HEK293 (cell line): ENCODE results near the gene ANAPC2.

Source experiments
- BCL11B ChIP-seq: fragments of 450-650 bp; formaldehyde crosslinking; IDR thresholded peaks from 2 replicates; pipeline ENCODE4 v1.5.1; 2016; ENCODE audit warnings: low read depth, missing biosample characterization, missing genetic modification characterization
- MEIS1 ChIP-seq: sonication (generic); formaldehyde crosslinking; IDR thresholded peaks from 2 replicates; pipeline ENCODE4 v1.8.1; 2022; ENCODE audit warnings: missing genetic modification reagents, mild to moderate bottlenecking, borderline replicate concordance
- MZF1 ChIP-seq: fragments of 450-650 bp; formaldehyde crosslinking; IDR thresholded peaks from 2 replicates; pipeline ENCODE4 v1.5.1; 2017; ENCODE audit warnings: missing biosample characterization, missing genetic modification characterization, borderline replicate concordance
- ZEB2 ChIP-seq: fragments of 450-650 bp; formaldehyde crosslinking; IDR thresholded peaks from 2 replicates; pipeline ENCODE4 v1.5.1; 2016; ENCODE audit warnings: missing biosample characterization, missing genetic modification characterization
- ZNF175 ChIP-seq: fragments of 450-650 bp; formaldehyde crosslinking; IDR thresholded peaks from 2 replicates; pipeline ENCODE4 v1.5.1; 2016; ENCODE audit warnings: missing biosample characterization, missing genetic modification characterization
- ZNF2 ChIP-seq: fragments of 450-650 bp; formaldehyde crosslinking; IDR thresholded peaks from 2 replicates; pipeline ENCODE4 v1.5.1; 2016; ENCODE audit warnings: missing biosample characterization, missing genetic modification characterization
- ZNF302 ChIP-seq: fragments of 450-650 bp; formaldehyde crosslinking; IDR thresholded peaks from 2 replicates; pipeline ENCODE4 v1.5.1; 2016; ENCODE audit warnings: missing biosample characterization, missing genetic modification characterization, low read depth
- ZNF335 ChIP-seq: fragments of 450-650 bp; formaldehyde crosslinking; conservative IDR thresholded peaks from 2 replicates; pipeline ENCODE4 v1.5.1; 2016; ENCODE audit warnings: missing biosample characterization, missing genetic modification characterization
- ZNF37A ChIP-seq: fragments of 450-650 bp; IDR thresholded peaks from 2 replicates; pipeline ENCODE4 v1.5.1; 2018; ENCODE audit warnings: missing biosample characterization, missing genetic modification characterization
- ZNF426 ChIP-seq: fragments of 450-650 bp; formaldehyde crosslinking; IDR thresholded peaks from 2 replicates; pipeline ENCODE4 v1.5.1; 2017; ENCODE audit warnings: missing biosample characterization, missing genetic modification characterization, mild to moderate bottlenecking, inconsistent platforms, moderate library complexity
- ZSCAN16 ChIP-seq: fragments of 450-650 bp; formaldehyde crosslinking; IDR thresholded peaks from 2 replicates; pipeline ENCODE4 v1.5.1; 2016; ENCODE audit warnings: missing biosample characterization, missing genetic modification characterization
- TF ChIP-seq, protein P1 (sequence below): fragments of 450-650 bp; formaldehyde crosslinking; IDR thresholded peaks from 2 replicates; pipeline ENCODE4 v1.5.1; 2016; ENCODE audit warnings: missing biosample characterization, missing genetic modification characterization, borderline replicate concordance
- TF ChIP-seq, protein P2 (sequence below): fragments of 450-650 bp; formaldehyde crosslinking; IDR thresholded peaks from 2 replicates; pipeline ENCODE4 v1.5.1; 2017; ENCODE audit warnings: missing biosample characterization, missing genetic modification characterization
- TF ChIP-seq, protein P3 (sequence below): fragments of 450-650 bp; IDR thresholded peaks from 2 replicates; pipeline ENCODE4 v1.5.1; 2018; ENCODE audit warnings: missing biosample characterization, missing genetic modification characterization
- TF ChIP-seq, protein P4 (sequence below): fragments of 450-650 bp; IDR thresholded peaks from 2 replicates; pipeline ENCODE4 v1.5.1; 2018; ENCODE audit warnings: missing biosample characterization, mild to moderate bottlenecking, missing genetic modification characterization
- TF ChIP-seq, protein P5 (sequence below): fragments of 450-650 bp; formaldehyde crosslinking; IDR thresholded peaks from 2 replicates; pipeline ENCODE4 v1.5.1; 2017; ENCODE audit warnings: missing biosample characterization, missing genetic modification characterization
- TF ChIP-seq, protein P6 (sequence below): fragments of 450-650 bp; formaldehyde crosslinking; IDR thresholded peaks from 2 replicates; pipeline ENCODE4 v1.5.1; 2016; ENCODE audit warnings: missing biosample characterization, missing genetic modification characterization
- TF ChIP-seq, protein P7 (sequence below): fragments of 450-650 bp; formaldehyde crosslinking; IDR thresholded peaks from 2 replicates; pipeline ENCODE4 v1.5.1; 2016; ENCODE audit warnings: missing biosample characterization, missing genetic modification characterization
- TF ChIP-seq, protein P8 (sequence below): fragments of 450-650 bp; formaldehyde crosslinking; IDR thresholded peaks from 2 replicates; pipeline ENCODE4 v1.5.1; 2016; ENCODE audit warnings: missing biosample characterization, missing genetic modification characterization

The ANAPC2 gene

DNA sequence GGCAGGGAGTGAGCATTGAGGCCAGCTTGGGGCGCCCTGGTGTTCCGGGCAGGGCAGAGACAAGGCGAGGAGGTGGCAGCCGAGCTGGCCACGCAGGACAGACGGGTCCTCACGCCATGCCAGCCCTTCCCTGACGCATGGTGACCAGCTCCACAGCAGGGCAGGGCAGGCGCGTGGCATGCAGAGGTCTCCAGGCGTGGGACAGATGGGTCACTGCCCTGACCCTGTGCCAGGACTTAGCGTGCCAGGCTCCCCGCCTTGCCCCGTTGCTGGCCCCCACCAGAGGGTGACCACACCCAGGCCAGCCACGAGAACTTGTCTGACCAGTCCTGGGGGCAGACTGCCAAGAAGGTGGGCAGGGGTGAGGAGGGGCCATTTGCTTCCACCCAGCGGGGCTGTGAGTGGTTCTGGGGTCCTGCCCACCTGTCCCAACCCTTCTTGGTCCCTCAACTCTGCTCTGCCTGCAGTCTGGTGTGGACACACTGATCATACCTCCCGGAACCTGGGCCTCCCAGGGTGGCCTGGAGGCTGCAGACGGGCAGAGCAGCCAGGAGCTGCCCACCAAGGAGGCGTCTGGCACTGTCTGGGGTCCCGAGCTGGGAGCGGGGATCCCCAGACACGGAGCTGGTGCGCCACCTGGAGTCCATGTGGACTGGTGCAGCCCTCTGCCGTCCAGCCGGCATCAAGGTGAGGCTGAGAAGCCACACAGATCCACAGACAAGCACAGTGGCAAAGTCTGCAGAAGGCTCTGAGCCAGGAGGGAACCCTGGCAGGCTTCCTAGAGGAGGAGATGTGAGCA lies 38.9 kb upstream of the ANAPC2 start, which contains the start of gene RNF224 (continued):
- TF ChIP-seq, protein P1, sequence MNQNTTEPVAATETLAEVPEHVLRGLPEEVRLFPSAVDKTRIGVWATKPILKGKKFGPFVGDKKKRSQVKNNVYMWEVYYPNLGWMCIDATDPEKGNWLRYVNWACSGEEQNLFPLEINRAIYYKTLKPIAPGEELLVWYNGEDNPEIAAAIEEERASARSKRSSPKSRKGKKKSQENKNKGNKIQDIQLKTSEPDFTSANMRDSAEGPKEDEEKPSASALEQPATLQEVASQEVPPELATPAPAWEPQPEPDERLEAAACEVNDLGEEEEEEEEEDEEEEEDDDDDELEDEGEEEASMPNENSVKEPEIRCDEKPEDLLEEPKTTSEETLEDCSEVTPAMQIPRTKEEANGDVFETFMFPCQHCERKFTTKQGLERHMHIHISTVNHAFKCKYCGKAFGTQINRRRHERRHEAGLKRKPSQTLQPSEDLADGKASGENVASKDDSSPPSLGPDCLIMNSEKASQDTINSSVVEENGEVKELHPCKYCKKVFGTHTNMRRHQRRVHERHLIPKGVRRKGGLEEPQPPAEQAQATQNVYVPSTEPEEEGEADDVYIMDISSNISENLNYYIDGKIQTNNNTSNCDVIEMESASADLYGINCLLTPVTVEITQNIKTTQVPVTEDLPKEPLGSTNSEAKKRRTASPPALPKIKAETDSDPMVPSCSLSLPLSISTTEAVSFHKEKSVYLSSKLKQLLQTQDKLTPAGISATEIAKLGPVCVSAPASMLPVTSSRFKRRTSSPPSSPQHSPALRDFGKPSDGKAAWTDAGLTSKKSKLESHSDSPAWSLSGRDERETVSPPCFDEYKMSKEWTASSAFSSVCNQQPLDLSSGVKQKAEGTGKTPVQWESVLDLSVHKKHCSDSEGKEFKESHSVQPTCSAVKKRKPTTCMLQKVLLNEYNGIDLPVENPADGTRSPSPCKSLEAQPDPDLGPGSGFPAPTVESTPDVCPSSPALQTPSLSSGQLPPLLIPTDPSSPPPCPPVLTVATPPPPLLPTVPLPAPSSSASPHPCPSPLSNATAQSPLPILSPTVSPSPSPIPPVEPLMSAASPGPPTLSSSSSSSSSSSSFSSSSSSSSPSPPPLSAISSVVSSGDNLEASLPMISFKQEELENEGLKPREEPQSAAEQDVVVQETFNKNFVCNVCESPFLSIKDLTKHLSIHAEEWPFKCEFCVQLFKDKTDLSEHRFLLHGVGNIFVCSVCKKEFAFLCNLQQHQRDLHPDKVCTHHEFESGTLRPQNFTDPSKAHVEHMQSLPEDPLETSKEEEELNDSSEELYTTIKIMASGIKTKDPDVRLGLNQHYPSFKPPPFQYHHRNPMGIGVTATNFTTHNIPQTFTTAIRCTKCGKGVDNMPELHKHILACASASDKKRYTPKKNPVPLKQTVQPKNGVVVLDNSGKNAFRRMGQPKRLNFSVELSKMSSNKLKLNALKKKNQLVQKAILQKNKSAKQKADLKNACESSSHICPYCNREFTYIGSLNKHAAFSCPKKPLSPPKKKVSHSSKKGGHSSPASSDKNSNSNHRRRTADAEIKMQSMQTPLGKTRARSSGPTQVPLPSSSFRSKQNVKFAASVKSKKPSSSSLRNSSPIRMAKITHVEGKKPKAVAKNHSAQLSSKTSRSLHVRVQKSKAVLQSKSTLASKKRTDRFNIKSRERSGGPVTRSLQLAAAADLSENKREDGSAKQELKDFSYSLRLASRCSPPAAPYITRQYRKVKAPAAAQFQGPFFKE (tag by site-specific recombination): no peak
- no peak for TF ChIP-seq ZNF175 (tag by site-specific recombination)
- TF ChIP-seq, protein P2, sequence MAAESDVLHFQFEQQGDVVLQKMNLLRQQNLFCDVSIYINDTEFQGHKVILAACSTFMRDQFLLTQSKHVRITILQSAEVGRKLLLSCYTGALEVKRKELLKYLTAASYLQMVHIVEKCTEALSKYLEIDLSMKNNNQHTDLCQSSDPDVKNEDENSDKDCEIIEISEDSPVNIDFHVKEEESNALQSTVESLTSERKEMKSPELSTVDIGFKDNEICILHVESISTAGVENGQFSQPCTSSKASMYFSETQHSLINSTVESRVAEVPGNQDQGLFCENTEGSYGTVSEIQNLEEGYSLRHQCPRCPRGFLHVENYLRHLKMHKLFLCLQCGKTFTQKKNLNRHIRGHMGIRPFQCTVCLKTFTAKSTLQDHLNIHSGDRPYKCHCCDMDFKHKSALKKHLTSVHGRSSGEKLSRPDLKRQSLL (tag by site-specific recombination): no peak
- TF ChIP-seq MZF1: no peak
- TF ChIP-seq, protein P3, sequence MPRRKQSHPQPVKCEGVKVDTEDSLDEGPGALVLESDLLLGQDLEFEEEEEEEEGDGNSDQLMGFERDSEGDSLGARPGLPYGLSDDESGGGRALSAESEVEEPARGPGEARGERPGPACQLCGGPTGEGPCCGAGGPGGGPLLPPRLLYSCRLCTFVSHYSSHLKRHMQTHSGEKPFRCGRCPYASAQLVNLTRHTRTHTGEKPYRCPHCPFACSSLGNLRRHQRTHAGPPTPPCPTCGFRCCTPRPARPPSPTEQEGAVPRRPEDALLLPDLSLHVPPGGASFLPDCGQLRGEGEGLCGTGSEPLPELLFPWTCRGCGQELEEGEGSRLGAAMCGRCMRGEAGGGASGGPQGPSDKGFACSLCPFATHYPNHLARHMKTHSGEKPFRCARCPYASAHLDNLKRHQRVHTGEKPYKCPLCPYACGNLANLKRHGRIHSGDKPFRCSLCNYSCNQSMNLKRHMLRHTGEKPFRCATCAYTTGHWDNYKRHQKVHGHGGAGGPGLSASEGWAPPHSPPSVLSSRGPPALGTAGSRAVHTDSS: no peak
- peak; percentile 54; the same call in 1 of the 2 replicates for TF ChIP-seq ZEB2 (tag by site-specific recombination)
- TF ChIP-seq ZNF302: no peak
- no peak for TF ChIP-seq ZSCAN16 (tag by site-specific recombination)
- TF ChIP-seq, protein P4, sequence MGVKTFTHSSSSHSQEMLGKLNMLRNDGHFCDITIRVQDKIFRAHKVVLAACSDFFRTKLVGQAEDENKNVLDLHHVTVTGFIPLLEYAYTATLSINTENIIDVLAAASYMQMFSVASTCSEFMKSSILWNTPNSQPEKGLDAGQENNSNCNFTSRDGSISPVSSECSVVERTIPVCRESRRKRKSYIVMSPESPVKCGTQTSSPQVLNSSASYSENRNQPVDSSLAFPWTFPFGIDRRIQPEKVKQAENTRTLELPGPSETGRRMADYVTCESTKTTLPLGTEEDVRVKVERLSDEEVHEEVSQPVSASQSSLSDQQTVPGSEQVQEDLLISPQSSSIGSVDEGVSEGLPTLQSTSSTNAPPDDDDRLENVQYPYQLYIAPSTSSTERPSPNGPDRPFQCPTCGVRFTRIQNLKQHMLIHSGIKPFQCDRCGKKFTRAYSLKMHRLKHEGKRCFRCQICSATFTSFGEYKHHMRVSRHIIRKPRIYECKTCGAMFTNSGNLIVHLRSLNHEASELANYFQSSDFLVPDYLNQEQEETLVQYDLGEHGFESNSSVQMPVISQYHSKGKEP: no peak
- TF ChIP-seq, protein P5, sequence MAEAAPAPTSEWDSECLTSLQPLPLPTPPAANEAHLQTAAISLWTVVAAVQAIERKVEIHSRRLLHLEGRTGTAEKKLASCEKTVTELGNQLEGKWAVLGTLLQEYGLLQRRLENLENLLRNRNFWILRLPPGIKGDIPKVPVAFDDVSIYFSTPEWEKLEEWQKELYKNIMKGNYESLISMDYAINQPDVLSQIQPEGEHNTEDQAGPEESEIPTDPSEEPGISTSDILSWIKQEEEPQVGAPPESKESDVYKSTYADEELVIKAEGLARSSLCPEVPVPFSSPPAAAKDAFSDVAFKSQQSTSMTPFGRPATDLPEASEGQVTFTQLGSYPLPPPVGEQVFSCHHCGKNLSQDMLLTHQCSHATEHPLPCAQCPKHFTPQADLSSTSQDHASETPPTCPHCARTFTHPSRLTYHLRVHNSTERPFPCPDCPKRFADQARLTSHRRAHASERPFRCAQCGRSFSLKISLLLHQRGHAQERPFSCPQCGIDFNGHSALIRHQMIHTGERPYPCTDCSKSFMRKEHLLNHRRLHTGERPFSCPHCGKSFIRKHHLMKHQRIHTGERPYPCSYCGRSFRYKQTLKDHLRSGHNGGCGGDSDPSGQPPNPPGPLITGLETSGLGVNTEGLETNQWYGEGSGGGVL (tag by site-specific recombination): 0 out of 2 replicates have a peak, but pooled peaks have one; percentile 30
- no peak for TF ChIP-seq MEIS1 (CRISPR knock-in tag)
- TF ChIP-seq ZNF335 (tag by site-specific recombination): no peak
- TF ChIP-seq, protein P6, sequence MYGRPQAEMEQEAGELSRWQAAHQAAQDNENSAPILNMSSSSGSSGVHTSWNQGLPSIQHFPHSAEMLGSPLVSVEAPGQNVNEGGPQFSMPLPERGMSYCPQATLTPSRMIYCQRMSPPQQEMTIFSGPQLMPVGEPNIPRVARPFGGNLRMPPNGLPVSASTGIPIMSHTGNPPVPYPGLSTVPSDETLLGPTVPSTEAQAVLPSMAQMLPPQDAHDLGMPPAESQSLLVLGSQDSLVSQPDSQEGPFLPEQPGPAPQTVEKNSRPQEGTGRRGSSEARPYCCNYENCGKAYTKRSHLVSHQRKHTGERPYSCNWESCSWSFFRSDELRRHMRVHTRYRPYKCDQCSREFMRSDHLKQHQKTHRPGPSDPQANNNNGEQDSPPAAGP: peak; percentile 65
- no peak for TF ChIP-seq ZNF37A (tag by site-specific recombination)
- TF ChIP-seq, protein P7, sequence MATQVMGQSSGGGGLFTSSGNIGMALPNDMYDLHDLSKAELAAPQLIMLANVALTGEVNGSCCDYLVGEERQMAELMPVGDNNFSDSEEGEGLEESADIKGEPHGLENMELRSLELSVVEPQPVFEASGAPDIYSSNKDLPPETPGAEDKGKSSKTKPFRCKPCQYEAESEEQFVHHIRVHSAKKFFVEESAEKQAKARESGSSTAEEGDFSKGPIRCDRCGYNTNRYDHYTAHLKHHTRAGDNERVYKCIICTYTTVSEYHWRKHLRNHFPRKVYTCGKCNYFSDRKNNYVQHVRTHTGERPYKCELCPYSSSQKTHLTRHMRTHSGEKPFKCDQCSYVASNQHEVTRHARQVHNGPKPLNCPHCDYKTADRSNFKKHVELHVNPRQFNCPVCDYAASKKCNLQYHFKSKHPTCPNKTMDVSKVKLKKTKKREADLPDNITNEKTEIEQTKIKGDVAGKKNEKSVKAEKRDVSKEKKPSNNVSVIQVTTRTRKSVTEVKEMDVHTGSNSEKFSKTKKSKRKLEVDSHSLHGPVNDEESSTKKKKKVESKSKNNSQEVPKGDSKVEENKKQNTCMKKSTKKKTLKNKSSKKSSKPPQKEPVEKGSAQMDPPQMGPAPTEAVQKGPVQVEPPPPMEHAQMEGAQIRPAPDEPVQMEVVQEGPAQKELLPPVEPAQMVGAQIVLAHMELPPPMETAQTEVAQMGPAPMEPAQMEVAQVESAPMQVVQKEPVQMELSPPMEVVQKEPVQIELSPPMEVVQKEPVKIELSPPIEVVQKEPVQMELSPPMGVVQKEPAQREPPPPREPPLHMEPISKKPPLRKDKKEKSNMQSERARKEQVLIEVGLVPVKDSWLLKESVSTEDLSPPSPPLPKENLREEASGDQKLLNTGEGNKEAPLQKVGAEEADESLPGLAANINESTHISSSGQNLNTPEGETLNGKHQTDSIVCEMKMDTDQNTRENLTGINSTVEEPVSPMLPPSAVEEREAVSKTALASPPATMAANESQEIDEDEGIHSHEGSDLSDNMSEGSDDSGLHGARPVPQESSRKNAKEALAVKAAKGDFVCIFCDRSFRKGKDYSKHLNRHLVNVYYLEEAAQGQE (tag by site-specific recombination): no peak
- peak; percentile 63; the same call in 1 of the 2 replicates for TF ChIP-seq ZNF2 (tag by site-specific recombination)
- TF ChIP-seq ZNF426: no peak
- TF ChIP-seq BCL11B (tag by site-specific recombination): 0 out of 2 replicates have a peak, but pooled peaks have one; percentile 73
- TF ChIP-seq, protein P8, sequence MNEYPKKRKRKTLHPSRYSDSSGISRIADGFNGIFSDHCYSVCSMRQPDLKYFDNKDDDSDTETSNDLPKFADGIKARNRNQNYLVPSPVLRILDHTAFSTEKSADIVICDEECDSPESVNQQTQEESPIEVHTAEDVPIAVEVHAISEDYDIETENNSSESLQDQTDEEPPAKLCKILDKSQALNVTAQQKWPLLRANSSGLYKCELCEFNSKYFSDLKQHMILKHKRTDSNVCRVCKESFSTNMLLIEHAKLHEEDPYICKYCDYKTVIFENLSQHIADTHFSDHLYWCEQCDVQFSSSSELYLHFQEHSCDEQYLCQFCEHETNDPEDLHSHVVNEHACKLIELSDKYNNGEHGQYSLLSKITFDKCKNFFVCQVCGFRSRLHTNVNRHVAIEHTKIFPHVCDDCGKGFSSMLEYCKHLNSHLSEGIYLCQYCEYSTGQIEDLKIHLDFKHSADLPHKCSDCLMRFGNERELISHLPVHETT (tag by site-specific recombination): no peak
